GM19193 (cell line): Measurements from ENCODE around the gene CHCHD6.

Source experiments
- POLR2A ChIP-seq: IDR thresholded peaks from 4 replicates; pipeline ENCODE4 v1.6.1; 2011; ENCODE audit not compliant: insufficient read depth, insufficient read length; ENCODE audit errors: extremely low read depth

Gene CHCHD6

DNA sequence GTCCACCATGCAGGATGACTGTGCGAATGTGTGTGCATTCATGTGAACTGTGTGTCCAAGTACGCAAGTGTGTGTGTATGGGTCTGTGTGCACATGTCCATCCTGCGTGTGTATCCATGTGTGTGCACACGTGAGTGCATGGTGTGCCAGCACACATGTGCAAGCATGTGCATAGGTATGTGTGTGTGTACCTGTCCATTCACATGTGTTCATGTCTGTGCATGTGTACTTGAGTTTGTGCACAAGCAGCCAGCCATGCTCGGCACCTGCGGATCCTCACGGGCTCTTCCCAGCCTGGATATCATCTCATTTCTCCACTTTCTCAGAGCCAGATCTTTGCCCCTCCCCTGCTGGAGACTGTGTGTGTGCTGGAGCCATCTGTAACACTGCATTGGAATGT lies 260.2 kb downstream of the CHCHD6 start:
- no peak for TF ChIP-seq POLR2A

DNA sequence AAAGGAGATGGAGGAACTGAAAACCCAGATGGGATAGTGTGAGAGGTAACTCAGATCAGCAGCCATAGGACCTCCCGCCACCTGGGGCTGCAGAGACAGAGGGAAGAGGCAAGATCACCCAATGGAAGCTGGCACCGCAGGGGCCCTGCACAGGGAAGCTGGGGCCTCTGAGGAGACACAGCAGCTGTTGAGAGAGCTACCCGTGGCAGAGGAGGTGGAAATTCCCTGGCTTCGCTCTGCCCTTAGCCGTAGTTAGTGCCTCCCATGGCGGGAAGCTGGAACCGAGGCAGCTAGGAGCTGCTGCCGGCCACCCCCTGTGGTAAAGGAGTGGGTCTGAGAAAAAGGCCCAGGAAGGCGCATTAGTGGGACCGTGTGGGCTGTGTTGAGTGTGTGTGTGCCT lies 260.9 kb downstream of the CHCHD6 start:
- TF ChIP-seq POLR2A = no peak

DNA sequence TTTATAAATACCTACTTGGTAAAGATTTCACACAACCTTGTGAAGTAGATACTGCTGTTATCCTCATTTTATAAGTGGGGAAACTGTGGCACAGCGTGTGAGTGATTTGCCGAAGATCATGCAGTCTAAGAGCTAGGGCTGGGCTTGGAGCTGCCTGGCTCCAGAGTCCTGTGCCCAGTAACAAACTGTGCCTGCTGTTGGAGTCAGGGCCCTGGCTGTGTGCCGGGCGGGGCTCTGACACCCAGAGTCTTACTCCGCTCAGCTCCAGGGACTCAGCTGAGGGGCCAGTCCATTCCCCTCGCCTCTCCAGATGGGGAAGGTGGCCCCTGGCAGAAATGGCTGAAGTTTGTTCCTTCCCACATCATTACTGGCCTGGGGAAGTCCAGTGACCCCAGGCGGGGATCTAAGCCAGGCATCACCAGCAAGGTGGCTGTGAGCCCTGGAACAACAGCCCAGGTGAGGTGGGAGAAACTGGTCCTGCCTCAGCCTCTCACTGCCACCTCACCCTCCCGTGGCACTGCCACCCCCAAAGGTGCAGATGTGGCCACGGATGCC lies 261.6 kb downstream of the CHCHD6 start:
- TF ChIP-seq POLR2A = no peak

- no peak for TF ChIP-seq POLR2A
These were observed 263.3 kb downstream of the CHCHD6 start for GRCh38 chr3:126967386-126967785.

GRCh38 chr3:126968391-126969390 lies 264.7 kb downstream of the CHCHD6 start:
- no peak for TF ChIP-seq POLR2A

DNA sequence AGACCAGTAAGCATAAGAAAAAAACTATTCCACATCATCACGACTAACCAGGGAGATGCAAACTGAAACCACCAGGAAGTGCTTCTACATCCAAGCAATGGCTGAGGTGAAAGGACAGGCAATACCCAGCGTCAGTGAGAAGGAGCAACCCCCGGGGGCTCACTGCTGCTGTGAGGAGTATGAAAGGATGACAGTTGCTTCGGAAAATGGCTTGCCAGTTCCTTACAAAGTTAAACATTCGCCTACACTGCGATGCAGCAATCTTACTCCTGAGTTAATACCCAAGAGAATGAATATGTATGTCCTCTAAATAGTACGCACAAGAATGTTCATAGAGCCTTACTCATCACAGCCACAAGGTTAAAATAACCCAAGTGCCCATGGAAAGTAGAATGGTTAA lies 265.5 kb downstream of the CHCHD6 start:
- TF ChIP-seq POLR2A = no peak

- TF ChIP-seq POLR2A = no peak
These were observed 266.1 kb downstream of the CHCHD6 start for GRCh38 chr3:126970101-126970500.

DNA sequence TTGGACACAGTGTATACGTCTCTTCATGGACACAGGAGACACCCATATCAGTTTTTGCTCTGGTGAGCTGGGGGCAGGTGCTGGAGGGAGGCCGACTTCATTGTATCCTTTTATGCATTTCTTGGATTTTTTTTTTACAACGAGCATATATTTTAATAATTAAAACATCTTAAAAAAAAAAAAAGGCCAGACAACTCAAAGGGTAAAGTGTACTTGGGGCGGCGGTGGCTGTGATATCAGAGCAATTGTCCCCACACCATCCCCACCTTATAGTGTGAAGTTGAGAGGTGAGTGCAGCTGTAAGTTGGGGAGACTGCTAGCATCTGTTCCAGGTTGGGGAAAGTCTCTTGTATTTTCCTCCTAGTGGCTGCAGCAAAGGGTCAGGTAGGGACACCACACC lies 266.9 kb downstream of the CHCHD6 start:
- no peak for TF ChIP-seq POLR2A

DNA sequence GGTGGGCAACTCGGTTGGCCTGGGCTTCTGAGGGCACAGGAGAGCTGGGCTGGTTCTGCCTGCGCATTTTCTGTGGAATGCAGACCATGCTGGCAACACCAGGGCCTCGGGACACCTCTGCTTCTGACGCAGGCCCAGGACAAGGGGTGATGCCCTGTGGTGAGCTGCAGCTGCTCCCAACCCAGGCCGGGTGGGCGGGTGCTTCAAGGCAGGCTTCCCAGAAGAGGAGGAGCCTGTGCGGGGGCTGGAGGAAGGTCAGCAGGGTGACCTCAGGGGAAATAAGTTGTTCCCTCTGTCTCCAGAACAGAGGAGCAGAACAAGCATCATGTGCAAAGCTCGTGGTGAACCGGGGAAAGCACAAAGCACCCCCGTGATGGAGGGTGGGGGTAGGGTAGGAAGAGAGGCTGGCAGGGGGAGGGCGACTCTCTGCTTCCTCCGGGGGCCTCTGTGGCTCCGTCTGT lies 267.9 kb downstream of the CHCHD6 start:
- no peak for TF ChIP-seq POLR2A

- no peak for TF ChIP-seq POLR2A
These were observed 268.8 kb downstream of the CHCHD6 start for GRCh38 chr3:126972866-126973265.

- TF ChIP-seq POLR2A = no peak
These were observed 269.8 kb downstream of the CHCHD6 start for GRCh38 chr3:126973814-126974213.

DNA sequence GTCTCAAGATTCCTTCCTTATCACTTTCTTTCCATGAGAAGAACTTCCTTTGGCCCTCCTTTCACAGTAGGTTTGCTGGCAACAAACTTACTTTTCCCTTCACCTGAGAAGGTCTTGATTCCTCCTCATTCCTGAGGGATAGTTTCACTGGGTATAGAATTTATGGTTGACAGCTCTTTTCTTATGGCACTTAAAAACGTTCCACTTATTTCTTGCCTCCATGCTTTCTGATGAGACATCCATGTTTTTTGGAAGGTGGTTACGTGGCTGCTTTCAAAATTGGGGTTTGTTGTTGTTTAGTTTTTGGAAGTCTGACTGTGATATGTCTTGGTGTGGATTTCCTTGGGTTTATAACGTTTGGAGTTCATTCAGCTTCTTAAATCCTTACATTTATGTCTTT lies 270.7 kb downstream of the CHCHD6 start:
- no peak for TF ChIP-seq POLR2A

GRCh38 chr3:126976906-126977305 lies 272.9 kb downstream of the CHCHD6 start:
- no peak for TF ChIP-seq POLR2A

GRCh38 chr3:126977821-126978220 lies 273.8 kb downstream of the CHCHD6 start:
- no peak for TF ChIP-seq POLR2A

DNA sequence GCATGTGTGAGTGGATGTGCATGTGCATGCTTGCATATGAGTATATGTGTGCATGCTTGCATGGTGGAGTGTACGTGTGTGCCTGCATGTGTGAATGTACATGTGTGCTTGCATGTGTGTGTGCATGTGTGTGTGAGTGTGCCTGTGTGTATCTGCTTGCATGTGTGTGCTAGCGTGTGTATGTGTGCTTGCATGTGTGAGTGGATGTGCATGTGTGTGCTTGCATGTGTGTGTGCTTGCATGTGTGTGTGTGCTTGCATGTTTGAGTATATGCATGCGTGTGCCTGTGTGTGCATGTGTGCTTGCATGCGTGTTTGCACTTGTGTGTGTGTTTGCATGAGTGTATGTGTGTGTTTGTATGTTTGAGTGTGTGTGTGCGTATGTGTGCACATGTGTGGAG lies 274.3 kb downstream of the CHCHD6 start:
- TF ChIP-seq POLR2A = no peak

DNA sequence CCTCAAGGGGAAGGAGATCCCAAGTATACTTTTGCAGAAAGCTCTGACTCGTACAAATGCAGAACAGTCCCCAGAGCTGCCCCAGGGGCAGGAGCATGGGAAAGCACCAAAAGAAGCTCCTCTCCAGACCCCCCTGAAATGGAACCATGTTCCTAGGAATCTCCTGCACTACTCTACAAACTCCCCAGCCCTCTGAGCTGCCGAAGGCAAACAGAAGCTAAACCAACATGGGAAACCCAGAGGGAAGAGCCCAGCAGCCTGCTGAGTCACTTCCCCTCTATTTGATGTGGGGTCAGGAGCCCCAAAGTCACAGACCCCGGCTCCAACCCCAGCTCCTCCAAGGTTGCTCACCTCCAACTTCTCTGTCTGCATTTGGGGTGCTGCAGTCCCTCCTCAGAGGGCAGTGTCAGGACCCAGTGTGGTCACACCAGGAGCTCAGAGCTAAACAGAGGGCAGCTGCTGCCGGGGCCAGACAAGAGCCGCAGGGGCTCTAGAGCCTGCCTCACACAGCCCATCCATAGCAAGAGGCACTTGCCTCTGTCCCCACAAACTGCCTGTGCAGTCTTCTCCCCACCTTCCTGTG lies 275.1 kb downstream of the CHCHD6 start:
- TF ChIP-seq POLR2A = no peak
